ENCODE results near the gene ANAPC16.
"Not testable (repeated sequence)": the region's sequence is repeated elsewhere in the genome, so short reads cannot be mapped to it uniquely, and the experiment has no call there.

Gene ANAPC16

DNA sequence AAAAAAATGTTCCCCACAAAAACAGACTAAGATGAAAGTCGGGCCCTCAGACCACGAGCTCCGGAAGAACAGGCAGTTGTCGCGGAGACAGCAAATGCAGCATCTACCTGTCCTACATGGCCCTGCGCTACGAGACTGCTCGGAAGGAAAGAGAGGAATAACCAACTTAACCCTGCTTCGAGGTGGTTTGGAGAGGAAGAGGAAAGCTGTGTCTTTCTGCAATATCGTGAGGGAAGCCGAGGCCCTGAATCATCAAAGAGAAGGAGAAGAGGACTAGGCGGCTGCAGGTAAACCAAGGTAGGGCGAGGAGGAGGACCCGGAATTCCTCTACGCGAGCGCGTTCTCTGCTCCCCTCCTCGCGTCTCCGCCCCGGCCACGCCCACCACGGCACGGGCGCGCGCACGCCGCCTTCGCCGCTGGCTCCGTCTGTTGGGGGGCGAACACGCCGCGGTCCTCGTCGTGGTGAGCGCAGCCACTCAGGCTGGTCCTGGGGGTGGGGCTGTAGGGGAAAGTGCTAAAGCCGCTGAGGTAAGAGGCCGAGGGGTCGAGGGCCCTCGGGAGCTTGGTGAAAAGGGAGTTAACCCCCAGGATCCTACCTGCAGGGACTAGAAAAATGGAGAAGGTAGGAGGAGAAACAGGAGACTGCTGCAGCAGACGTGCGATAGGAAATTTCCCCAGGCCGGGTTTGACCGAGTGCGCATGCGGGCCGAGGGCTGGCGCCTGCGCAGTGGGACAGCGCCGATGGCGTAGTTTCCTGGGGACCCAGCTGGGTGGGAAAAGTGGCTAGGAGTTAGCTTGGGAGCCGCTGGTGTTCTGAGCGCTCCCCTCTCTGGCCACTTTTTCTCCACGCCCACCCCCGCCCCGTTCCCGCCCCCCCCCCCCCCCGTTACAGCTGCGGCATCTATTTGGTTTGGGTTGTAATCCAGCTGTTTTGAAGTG is at the start of gene ANAPC16, which contains the start of gene ASCC1:
Gene ANAPC16 (plus strand): TSS at position 402 of the 939 bp plus-strand sequence. CDS start 7,903 bp downstream, outside the sequence.
Gene ASCC1 (minus strand): TSS at position 666 of the 939 bp plus-strand sequence. CDS start 2,978 bp downstream, outside the sequence.
- DNase-seq = peak; percentile 90

DNA sequence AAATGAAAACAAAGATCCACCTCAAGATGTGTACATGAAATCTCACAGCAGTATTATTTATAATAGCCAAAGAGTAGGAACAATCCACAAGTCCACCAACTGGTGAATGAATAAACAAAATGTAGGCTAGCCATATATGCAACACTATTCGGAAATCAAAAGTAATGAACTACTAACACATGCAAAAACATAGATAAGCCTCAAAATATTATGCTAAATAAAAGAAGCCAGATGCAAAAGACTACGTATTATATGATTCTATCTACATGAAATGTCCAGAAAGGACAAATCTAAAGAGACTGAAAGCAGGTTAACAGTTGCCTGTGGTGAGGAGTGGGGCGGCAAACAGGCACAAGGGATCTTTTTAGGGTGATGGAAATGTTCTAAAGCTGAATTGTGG is 48.7 kb upstream of the ANAPC16 start:
- no peak for DNase-seq

- no peak for DNase-seq
Observed at GRCh38 chr10:72170263-72170662, 45.5 kb upstream of the ANAPC16 start.

GRCh38 chr10:72170733-72171132 is 45.1 kb upstream of the ANAPC16 start:
- DNase-seq = no peak

DNA sequence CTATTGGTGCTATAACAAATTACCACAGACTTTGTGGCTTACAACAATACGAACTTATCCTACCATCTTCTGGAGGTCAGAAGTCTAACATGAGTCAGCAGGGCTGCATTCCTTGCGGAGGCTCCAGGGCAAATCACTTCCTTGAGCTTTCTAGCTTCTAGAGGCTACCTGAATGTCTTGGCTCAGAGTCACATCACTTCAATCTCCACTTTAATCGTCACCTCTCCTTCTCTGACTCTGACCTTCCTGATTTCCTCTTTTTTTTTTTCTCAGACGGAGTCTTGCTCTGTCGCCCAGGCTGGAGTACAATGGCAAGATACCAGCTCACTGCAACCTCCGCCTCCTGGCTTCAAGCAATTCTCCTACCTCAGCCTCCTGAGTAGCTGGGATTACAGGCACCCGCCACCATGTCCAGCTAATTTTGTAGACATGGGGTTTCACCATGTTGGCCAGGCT is 44.6 kb upstream of the ANAPC16 start:
- no peak for DNase-seq

GRCh38 chr10:72173262-72173618 is 42.6 kb upstream of the ANAPC16 start:
- DNase-seq = no peak

DNA sequence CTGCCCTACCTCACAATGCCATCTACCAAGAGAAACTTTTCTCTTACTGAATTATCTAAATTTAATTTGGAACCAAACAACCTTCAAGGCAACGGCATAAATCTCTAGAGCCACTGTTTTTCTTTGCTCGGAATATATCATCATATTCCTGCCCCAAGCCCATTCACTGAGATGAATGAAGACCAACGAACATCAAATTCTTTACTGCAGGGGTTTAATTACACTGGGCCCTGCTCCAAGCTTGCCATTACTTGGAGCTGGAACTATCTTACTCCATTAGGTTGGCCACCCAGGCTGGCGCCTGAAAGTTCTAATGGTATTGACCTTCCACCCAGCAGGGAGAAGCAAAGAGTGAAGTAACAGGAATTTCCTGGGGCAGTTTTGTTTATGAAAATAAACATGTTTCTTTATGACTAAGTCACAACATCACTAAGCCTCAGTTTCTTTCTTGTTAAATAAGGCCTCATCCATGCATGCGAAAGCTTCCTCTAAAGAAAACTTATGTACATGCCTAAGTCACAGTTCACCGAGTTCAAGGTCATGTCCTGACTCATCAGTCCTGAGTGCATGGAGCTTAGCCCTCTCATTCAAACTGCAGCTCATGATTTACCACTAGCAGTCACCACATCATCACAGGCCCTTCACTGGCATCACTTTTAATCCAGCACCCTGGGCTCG is 42.1 kb upstream of the ANAPC16 start:
- DNase-seq = no peak

- DNase-seq = no peak
Observed at GRCh38 chr10:72174297-72174662, 41.5 kb upstream of the ANAPC16 start.

GRCh38 chr10:72175149-72175548 is 40.7 kb upstream of the ANAPC16 start:
- DNase-seq = peak; percentile 31

- DNase-seq = no peak
Observed at GRCh38 chr10:72176701-72177100, 39.1 kb upstream of the ANAPC16 start.

DNA sequence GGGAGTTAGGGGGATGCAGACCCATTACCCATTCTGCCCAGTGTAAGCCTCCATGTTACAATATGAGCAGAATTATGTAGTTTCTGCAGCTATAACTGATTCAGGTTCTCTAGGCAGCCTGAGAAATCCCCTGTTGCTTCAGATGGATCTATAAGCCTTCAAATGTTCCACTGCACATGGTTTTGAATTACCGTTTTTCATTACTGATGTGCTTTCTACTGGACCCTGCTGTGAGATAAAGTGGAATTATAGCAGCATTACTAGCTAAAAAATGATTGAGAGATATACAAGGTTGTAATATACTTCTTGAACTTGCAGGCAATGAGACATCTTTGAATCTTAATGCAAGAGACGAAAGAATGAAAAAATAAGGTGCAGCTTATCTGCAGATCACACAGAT is 38.4 kb upstream of the ANAPC16 start:
- DNase-seq = no peak

DNA sequence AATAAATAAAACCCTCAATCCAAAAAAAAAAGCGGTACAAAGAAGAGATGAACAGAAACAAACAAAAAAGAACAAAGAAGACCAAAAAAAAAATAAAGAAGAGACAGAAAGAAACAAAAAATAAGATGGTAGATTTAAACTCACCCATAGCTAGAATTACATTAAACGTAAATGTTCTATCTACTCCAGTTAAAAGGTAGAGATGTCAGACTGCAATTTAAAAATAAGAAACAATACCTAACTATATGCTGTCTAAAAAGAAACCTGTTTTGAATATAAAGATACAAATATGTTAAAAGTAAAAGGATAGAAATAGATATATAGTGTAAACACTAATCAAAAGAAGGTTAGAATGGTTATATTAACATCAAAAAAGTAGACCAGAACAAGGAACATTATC is 31.7 kb upstream of the ANAPC16 start:
- no peak for DNase-seq

GRCh38 chr10:72186258-72186981 is 29.4 kb upstream of the ANAPC16 start:
- DNase-seq = no peak

DNA sequence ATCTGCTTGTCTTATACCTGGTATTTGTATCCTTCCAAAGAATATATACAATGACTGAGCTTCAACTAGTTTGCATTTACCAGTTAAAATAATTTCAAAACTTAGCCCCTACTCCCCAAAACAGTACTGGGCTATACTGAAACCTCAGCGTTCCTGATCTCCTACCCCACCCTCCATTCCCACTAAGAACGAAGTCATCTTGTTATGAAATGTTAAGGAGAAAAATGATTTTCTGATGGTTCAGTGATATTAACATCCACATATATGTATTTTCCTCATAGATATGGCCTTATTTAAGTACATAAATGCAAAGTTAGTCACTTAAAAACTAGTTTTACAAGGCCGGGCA is 28.9 kb upstream of the ANAPC16 start:
- DNase-seq = no peak

DNA sequence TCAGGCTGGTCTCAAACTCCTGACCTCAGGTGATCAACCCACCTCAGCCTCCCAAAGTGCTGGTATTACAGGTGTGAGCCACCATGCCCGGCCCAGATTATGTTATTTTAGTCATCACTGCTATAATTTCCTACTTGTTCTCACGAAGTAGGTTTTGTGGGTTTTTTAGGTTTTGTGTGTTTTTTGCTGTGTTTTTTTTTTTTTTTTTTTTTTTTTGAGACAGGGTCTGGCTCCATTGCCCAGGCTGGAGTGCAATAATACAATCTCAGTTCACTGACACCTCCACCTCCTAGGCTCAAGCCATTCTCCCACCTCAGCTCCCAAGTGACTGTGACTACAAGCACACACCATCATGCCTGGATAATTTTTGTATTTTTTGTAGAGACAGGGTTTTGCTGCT is 20.9 kb upstream of the ANAPC16 start:
- DNase-seq = no peak

DNA sequence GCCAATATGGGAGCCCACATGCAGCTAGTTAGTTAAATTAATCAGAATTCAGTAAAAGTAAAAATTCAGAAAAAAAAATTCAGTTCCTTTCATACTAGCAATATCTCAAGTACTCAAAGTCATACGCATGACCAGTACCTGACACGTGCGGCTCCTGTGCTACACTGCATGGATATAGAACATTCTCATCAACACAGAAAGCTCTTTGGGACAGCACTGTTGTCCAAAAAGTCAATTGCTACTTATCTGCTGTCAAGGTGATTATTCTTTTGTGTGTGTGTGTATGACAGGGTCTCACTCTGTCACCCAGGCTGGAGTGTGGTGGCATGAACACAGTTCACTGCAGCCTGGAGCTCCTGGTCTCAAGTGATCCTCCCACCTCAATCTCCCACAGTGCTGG is 14.9 kb upstream of the ANAPC16 start:
- DNase-seq = no peak

- no peak for DNase-seq
Observed at GRCh38 chr10:72201293-72201692, 14.5 kb upstream of the ANAPC16 start.

DNA sequence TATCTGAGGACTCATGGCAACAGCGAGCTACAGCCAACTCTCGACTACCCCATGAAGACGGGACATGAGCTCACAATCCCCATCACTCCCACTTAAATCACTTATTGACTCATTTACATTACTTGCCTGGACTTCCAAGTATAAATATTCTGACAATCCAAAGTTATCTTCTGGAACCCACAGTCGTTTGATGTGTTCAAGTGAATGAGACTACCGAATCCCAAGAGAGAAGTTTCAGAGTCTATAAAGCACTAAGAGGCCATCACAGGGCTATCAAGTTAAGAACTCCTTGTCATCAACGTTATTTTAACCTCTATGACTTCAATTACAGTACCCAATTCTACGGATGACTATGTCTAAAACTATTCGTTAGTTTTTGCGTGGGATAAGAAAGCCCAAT is 11.5 kb upstream of the ANAPC16 start:
- no peak for DNase-seq

GRCh38 chr10:72204724-72205123 is 11.1 kb upstream of the ANAPC16 start:
- DNase-seq = no peak

GRCh38 chr10:72206511-72207229 is 9.1 kb upstream of the ANAPC16 start:
- DNase-seq = no peak

DNA sequence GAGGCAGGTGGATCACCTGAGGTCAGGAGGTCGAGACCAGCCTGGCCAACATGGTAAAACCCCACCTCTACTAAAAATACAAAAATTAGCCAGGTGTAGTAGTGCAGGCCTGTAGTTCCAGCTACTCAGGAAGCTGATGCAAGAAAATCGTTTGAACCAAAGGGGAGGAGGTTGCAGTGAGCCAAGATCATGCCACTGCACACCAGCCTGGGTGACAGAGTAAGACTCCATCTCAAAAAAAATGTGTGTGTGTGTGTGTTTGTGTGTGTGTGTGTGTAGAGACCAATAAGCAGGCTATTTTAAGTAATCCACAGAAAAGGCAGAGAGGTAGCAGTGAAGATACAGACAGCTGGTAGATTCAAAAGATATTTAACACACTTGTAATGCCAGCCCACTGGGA is 7.3 kb upstream of the ANAPC16 start:
- DNase-seq = not testable (repeated sequence)

- not testable (repeated sequence) for DNase-seq
Observed at GRCh38 chr10:72211381-72211780, 4.4 kb upstream of the ANAPC16 start.

DNA sequence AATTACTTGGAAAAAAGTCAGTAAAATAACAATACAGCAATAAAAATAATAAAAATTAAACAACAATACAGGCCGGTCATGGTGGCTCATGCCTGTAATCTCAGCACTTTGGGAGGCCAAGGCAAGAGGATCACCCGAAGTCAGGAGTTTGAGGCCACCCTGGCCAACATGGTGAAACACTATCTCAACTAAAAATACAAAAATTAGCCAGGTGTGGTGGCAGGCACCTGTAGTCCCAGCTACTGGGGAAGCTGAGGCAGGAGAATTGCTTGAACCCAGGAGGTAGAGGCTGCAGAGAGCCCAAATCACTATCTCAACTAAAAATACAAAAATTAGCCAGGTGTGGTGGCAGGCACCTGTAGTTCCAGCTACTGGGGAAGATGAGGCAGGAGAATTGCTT is 4.0 kb upstream of the ANAPC16 start:
- DNase-seq = not testable (repeated sequence)

All from GDM1 (cell line).